ENCODE data around the gene TMEM215.

GRCh38 chr9:32825203-32825602 lies 41.9 kb downstream of the TMEM215 start:
- TF ChIP-seq CTCF (IDR thresholded peaks at IDR 0.05) (no peak), POLR2A (IDR thresholded peaks at IDR 0.05) (no peak)
